Measurements from ENCODE around the gene C16orf86. TPM values are rescaled to one million over a fixed set of nuclear protein-coding genes. Genes with fewer than 3 reads are reported as not detected.

C16orf86 gene
- total RNA-seq, 2 donors from 2014 or later = 2.9 to 5.1 TPM

DNA sequence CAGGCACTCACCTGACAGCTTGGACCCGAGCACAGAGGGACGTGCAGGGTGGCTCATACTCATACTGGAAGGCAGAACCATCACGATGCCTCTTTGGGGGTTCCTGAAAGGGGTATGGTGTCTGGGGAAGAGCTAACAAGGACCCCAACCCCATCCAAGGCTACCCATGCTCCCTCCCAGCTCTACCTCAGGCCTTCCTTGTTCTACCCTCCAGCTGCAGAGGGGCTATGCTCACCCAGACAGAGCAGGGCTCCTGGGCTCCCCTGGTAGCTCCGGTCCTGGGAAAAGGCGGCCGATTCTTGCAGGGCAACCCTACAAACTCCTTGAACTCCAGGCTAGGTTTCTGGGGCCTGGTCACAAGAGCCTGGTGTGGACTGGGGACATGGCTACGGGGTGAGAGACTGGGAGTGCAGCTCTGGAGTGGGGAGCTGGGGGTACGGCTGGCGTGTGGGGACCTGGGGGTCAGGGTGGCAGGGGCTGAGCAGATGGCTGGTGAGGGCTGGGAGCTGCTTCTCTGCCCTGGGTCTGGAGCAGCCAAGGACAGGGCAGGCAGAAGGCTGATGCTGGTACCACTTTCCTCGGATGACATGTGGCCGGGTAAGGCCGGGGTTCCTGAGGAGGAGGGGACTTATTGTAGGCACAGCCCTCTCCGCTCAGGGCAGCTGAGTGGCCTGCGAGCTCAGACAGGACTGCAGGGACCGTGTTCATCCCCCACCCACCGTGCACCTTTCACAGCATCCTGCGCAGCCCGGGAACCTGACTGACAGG, 8.7 kb upstream of the C16orf86 start:
- H3K27me3 Mint-ChIP-seq = no peaks in the 10 kb centered on the region
- no peak for DNase-seq
- H3K4me3 Mint-ChIP-seq = peak overlapping the region; percentile 96
- peaks cover 5% of the 10 kb centered on the region for H3K36me3 Mint-ChIP-seq (ENCODE audit: low read depth)
- no peak for ATAC-seq
- H3K27ac Mint-ChIP-seq = peak overlapping the region; percentile 91
- H3K4me1 Mint-ChIP-seq = peaks cover 19% of the 10 kb centered on the region
- H3K9me3 ChIP-seq (ENCODE audit: control insufficient read depth, low read length, poor library complexity, severe bottlenecking) = no peaks in the 10 kb centered on the region

DNA sequence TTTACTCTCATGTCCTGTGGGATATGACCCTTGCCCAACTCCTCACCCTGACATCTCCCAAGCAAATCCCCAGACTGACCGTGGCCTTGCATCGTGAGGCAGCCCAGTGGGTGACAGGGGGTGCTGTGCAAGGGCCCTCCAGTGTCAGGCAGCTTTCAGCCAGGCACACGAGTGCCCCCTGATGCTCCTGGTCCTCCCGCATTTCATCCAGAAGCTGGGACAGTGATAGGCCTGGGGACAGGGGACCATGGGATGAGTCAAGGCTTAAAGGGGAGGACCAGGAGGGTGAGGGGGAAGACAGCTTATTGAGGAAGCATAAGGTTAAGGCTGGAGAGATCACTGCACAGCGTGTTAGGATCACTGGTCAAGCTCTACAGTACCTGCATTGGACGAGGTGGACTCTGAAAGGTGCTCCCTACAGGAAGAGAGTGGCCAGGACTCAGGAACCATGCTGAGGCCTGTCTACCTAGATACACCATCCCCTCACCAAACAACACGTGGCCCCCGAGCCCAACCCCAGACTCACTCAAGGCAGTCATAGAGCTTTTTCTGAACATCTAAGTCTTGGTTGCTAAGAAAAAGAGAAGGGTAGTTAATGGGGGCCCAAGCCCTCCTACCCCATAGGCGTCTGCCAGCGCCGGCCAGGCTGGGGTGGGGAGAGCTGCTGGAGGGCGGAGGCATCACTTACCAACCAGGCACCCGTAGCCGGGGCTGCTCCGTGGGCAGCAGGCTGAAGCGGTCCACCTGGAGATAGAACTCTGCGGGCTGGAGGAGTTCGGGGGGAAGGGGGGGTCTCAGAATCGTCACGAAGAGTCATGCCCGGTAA, 7.6 kb upstream of the C16orf86 start:
- H3K4me3 Mint-ChIP-seq = peak overlapping the region; percentile 96
- H3K27me3 Mint-ChIP-seq = no peaks in the 10 kb centered on the region
- no peak for ATAC-seq

DNA sequence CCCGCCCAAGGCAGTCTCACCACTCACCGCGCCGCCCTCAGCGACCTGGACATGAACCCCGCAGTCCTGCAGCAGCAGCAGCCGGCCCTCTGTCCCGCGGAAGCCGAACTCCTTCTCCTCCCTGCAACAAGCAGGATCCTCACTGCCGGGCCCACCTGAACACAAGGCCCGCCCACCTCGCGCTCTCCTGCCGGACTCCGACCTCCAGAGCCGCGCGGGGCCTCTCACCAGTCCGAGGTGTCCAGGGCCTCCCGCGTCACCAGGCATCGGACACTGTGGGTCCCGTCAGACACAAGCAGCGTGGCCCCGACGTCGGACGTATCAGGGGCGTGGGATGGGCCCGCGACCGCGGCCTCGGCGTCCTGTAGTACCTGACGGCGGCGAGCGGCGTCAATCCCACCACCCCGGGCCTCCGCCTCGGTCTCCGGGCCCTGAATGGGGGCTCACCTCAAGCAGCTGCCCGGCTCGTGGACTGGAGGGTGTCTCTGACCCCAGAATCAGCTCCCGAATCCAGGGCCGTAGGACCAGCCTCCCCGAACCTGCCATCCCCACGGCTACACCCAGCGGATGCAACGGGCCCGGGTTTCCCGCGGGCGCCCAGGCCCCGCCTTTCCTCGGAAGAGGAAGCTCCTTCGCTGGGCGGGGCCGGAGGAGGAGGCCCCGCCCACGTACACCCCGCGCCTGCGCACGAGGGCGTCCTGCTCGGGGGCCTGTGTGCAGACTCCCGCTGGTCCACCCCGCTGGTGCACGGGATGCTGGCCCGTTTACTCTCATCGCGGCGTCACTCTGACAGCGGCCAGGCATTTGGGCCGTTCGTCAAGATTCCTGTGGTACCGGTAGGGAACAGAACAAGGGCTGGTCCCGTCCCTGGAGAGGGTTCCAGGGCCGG, 6.7 kb upstream of the C16orf86 start, which contains the start of gene ACD:
ACD (minus strand) TSS at position 586 of the 889 bp plus-strand sequence; CDS start at position 546, 40 bp downstream.
- no peaks in the 10 kb centered on the region for H3K27me3 Mint-ChIP-seq
- peak; percentile 74 for ATAC-seq
- H3K27ac Mint-ChIP-seq = peak within 1 kb of the TSS; percentile 91
- peak; percentile 91 to 93 (median 92) for DNase-seq
- H3K4me1 Mint-ChIP-seq = peaks cover 29% of the 10 kb centered on the region
- H3K9me3 ChIP-seq (ENCODE audit: control insufficient read depth, low read length, poor library complexity, severe bottlenecking) = no peaks in the 10 kb centered on the region
- H3K4me3 Mint-ChIP-seq = peak within 1 kb of the TSS; percentile 96
- H3K36me3 Mint-ChIP-seq (ENCODE audit: low read depth) = peaks cover 5% of the 10 kb centered on the region

More for the DNA sequence above, 7.6 kb upstream of the C16orf86 start:
- H3K9me3 ChIP-seq (ENCODE audit: control insufficient read depth, low read length, poor library complexity, severe bottlenecking) = no peaks in the 10 kb centered on the region
- DNase-seq = no peak
- H3K4me1 Mint-ChIP-seq = peaks cover 21% of the 10 kb centered on the region
- peak overlapping the region; percentile 91 for H3K27ac Mint-ChIP-seq
- peaks cover 5% of the 10 kb centered on the region for H3K36me3 Mint-ChIP-seq (ENCODE audit: low read depth)

DNA sequence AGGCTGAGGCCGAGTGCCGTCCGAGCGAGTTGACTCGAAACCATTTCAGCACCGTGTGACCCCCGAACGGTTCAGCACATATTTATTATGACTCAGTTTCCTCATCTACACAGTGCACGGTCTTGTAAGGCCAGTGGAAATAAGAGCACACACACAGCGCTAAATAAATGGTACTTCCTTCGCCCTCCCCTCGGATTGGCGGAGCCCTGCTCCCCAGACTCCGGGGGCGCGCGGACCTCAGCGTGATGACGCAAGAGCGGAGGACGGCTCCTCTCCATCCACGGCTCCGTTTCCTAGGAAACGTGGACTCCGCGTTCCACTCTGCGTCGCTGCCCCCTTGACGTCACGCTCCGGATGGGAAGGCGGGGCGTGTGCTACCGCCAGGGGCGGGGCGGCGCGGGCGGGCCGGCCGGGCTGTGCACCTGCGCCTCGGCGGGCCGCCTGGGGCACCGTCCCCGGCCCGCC, 6.0 kb upstream of the C16orf86 start, which contains the start of gene PARD6A:
PARD6A (plus strand) TSS at position 397 of the 465 bp plus-strand sequence. CDS start 79 bp downstream, outside the sequence.
- Mint-ChIP-seq H3K27ac (peak within 1 kb of the TSS; percentile 91), H3K4me3 (peak within 1 kb of the TSS; percentile 96), H3K4me1 (peaks cover 31% of the 10 kb centered on the region), H3K36me3 (ENCODE audit: low read depth) (peaks cover 2% of the 10 kb centered on the region), H3K27me3 (no peaks in the 10 kb centered on the region)
- DNase-seq (peak; percentile 90 to 92 (median 91)), ATAC-seq (peak; percentile 85)
- no peaks in the 10 kb centered on the region for H3K9me3 ChIP-seq (ENCODE audit: control insufficient read depth, low read length, poor library complexity, severe bottlenecking)

DNA sequence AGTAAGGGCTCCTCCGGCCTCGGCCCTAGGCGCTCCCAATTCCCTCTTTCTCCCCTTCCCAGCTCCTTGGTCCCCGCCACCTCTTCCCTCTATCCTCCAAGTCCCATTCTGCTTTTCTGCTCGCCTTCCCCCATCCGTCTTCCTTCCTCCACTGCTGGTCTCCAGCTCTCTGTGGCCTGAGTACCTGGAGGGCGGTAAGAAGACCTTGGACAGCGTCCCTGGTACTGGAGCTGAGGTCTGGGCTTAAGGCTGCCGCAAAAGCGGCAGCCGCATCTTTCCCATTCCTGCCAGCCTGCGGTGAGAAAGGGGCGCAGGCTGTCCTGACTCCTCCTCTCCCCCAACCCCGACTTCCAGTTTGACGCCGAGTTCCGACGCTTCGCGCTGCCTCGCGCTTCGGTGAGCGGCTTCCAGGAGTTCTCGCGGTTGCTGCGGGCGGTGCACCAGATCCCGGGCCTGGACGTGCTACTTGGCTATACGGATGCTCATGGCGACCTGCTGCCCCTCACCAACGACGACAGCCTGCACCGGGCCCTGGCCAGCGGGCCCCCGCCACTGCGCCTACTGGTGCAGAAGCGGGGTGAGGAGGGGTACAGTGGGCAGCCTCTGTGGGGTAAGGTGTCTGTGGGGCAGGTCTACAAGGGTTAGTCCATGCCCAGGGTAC, 5.4 kb upstream of the C16orf86 start:
- ATAC-seq = no peak

DNA sequence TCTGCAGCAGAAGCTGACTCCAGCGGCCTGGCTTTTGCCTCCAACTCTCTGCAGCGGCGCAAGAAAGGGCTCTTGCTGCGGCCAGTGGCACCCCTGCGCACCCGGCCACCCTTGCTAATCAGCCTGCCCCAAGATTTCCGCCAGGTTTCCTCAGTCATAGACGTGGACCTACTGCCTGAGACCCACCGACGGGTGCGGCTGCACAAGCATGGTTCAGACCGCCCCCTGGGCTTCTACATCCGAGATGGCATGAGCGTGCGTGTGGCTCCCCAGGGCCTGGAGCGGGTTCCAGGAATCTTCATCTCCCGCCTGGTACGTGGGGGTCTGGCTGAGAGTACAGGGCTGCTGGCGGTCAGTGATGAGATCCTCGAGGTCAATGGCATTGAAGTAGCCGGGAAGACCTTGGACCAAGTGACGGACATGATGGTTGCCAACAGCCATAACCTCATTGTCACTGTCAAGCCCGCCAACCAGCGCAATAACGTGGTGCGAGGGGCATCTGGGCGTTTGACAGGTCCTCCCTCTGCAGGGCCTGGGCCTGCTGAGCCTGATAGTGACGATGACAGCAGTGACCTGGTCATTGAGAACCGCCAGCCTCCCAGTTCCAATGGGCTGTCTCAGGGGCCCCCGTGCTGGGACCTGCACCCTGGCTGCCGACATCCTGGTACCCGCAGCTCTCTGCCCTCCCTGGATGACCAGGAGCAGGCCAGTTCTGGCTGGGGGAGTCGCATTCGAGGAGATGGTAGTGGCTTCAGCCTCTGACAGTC, 4.5 kb upstream of the C16orf86 start:
- Mint-ChIP-seq H3K36me3 (ENCODE audit: low read depth) (no peaks in the 10 kb centered on the region), H3K4me3 (peak overlapping the region; percentile 96), H3K4me1 (peaks cover 32% of the 10 kb centered on the region), H3K27me3 (no peaks in the 10 kb centered on the region), H3K27ac (peak overlapping the region; percentile 91)
- H3K9me3 ChIP-seq (ENCODE audit: control insufficient read depth, low read length, poor library complexity, severe bottlenecking) = no peaks in the 10 kb centered on the region
- DNase-seq (no peak), ATAC-seq (no peak)

More for the DNA sequence above, 5.4 kb upstream of the C16orf86 start:
- no peaks in the 10 kb centered on the region for H3K9me3 ChIP-seq (ENCODE audit: control insufficient read depth, low read length, poor library complexity, severe bottlenecking)
- no peak for DNase-seq
- H3K27me3 Mint-ChIP-seq = no peaks in the 10 kb centered on the region
- H3K4me1 Mint-ChIP-seq = peaks cover 29% of the 10 kb centered on the region
- H3K4me3 Mint-ChIP-seq = peak overlapping the region; percentile 96
- no peaks in the 10 kb centered on the region for H3K36me3 Mint-ChIP-seq (ENCODE audit: low read depth)
- H3K27ac Mint-ChIP-seq = peak overlapping the region; percentile 91

DNA sequence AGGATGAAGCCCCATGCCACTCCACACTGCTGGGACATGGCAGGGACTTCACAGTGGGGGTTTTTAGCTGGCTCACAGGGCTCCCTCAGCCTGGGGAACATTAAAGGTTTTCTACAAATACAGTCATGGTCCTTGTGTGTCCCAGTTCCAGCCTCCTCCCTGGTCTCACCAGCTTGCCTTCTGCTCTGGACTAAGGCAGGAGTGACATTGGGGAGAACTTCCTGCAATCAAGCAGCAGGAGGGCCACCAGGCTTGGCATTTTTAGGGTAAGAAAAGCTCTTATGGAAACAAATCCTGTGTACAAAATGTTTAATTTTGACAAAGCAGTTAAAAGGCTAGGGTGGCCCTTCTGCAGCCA, 4.0 kb upstream of the C16orf86 start:
- ATAC-seq (no peak), DNase-seq (no peak)
- Mint-ChIP-seq H3K4me3 (no peak overlapping the region), H3K36me3 (ENCODE audit: low read depth) (no peaks in the 10 kb centered on the region), H3K4me1 (peaks cover 34% of the 10 kb centered on the region), H3K27me3 (no peaks in the 10 kb centered on the region), H3K27ac (no peak overlapping the region)
- H3K9me3 ChIP-seq (ENCODE audit: control insufficient read depth, low read length, poor library complexity, severe bottlenecking) = no peaks in the 10 kb centered on the region

DNA sequence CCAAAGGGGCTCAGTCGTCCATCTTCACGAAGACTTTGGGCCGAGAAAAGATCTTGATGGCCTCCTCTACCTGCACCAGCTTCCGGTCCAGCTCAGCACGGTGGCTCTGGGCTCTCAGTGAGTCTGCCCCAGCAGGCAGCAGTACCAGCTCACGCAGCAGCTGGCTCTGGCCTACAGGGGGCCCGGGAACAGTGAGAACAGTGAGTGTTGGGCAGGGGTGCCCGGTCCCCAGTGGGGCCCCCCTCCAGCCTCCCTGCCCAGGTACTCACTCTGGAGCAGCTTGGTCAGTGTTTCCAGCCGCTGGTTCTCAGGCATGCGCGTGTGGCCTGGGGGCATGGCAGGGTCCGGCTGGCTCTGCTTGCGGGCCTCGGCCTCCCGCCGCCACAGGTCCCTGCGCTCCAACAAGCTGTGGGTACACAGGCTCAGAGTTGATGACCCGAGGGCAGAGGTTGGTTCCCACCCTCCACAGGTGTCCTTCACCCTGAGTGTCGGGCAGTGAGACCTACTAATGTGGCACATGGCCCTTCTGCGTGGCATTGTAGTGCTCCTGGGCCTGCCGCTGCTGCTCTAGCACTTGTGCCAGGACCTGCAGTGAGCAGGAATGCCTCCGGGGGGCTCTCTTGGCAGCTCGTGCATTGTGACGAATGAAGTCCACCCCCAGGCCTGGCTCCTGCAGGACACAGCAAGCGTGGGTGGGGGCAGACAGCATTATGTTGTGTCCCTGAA, 3.3 kb upstream of the C16orf86 start:
- ATAC-seq (no peak), DNase-seq (no peak)
- H3K36me3 Mint-ChIP-seq (ENCODE audit: low read depth) = no peaks in the 10 kb centered on the region
- H3K9me3 ChIP-seq (ENCODE audit: control insufficient read depth, low read length, poor library complexity, severe bottlenecking) = no peaks in the 10 kb centered on the region
- H3K4me3 Mint-ChIP-seq = no peak overlapping the region
- H3K4me1 Mint-ChIP-seq = peaks cover 34% of the 10 kb centered on the region
- H3K27ac Mint-ChIP-seq = no peak overlapping the region
- H3K27me3 Mint-ChIP-seq = no peaks in the 10 kb centered on the region

DNA sequence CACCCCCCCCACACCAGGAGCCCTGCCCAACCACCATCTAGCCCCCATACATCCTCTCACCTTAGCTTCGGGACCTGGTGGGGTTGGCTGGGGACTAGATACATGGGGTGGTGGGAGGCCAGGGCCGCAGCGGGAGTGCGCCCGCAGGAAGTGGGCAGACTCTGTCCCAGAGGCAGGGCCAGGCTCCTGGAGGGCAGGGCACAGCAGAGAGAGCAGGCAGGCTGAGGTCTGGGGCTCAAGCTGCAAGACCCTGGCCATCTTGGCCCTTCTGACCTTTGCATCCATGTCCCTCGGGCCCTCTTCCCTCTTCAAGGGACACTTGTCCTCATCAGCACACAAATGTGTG, 2.8 kb upstream of the C16orf86 start:
- H3K4me1 Mint-ChIP-seq = peaks cover 35% of the 10 kb centered on the region
- H3K4me3 Mint-ChIP-seq = no peak overlapping the region
- no peaks in the 10 kb centered on the region for H3K27me3 Mint-ChIP-seq
- no peaks in the 10 kb centered on the region for H3K9me3 ChIP-seq (ENCODE audit: control insufficient read depth, low read length, poor library complexity, severe bottlenecking)
- DNase-seq (no peak), ATAC-seq (no peak)
- no peaks in the 10 kb centered on the region for H3K36me3 Mint-ChIP-seq (ENCODE audit: low read depth)
- H3K27ac Mint-ChIP-seq = peak overlapping the region; percentile 41

DNA sequence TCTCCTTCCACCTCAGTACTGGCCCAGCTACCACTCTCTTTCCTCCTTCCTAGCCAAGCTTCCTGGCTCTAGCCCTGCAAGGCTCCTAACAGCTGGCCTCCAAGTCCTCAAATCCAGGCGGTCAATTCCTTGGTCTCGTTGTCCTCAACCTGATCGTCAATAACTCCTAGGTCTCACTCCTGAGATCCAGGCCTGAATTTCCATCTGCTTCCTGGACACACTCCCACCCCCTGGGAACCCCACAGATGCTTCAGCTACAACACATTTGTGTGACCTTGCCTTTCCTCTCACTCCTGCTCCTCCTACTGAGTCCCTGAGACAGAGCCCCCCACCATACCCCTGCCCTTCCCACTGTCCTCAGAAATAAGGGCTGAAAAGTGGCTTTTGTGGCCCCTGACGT, 2.4 kb upstream of the C16orf86 start:
- Mint-ChIP-seq H3K4me1 (peaks cover 31% of the 10 kb centered on the region), H3K4me3 (no peak overlapping the region), H3K27me3 (no peaks in the 10 kb centered on the region), H3K36me3 (ENCODE audit: low read depth) (no peaks in the 10 kb centered on the region), H3K27ac (peak overlapping the region; percentile 41)
- ATAC-seq (no peak), DNase-seq (no peak)
- no peaks in the 10 kb centered on the region for H3K9me3 ChIP-seq (ENCODE audit: control insufficient read depth, low read length, poor library complexity, severe bottlenecking)

DNA sequence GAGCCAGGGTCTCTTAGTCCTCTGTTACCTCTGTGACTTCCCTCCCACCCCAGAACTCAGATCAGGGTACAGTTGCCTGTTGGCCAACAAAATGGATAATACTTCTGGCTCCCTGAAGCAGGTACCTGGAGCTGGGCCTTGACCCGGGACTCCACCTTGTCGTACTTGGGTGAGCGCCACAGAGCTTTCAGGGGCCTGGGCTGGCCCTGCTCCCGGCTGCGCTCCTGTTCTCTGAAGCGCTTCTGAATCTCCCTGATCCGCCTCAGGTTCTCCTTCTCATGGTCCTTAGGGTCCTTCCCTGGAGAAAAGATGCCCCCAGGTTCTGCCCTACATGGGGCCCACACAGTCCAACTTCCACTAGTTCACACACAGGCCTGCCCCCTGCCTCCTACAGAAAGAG, 1.7 kb upstream of the C16orf86 start:
- Mint-ChIP-seq H3K27me3 (no peaks in the 10 kb centered on the region), H3K4me3 (peak overlapping the region; percentile 76), H3K27ac (peak overlapping the region; percentile 74), H3K36me3 (ENCODE audit: low read depth) (no peaks in the 10 kb centered on the region), H3K4me1 (peaks cover 29% of the 10 kb centered on the region)
- ATAC-seq (no peak), DNase-seq (no peak)
- no peaks in the 10 kb centered on the region for H3K9me3 ChIP-seq (ENCODE audit: control insufficient read depth, low read length, poor library complexity, severe bottlenecking)
